Measurements from ENCODE around the gene RNPS1. TPM values are rescaled to one million over a fixed set of nuclear protein-coding genes. Genes with fewer than 3 reads are reported as not detected.

RNPS1 gene
- total and polyA plus RNA-seq, 7 experiments from 2014 or later = 136 to 293 (median 220) TPM

- Histone ChIP-seq H3K27ac (ENCODE audit: low read depth, low read length) (no peak overlapping the region), H3K4me1 (ENCODE audit: control insufficient read depth in 2 of 2, insufficient read depth in 2 of 2, low read length in 2 of 2) (no peaks in the 10 kb centered on the region), H3K27me3 (ENCODE audit: control insufficient read depth in 2 of 2, insufficient read depth in 2 of 2, low read length in 2 of 2) (no peaks in the 10 kb centered on the region), H3K9me3 (ENCODE audit: control insufficient read depth in 2 of 3, low read length in 3 of 3) (no peaks in the 10 kb centered on the region), H3K4me3 (ENCODE audit: low read length) (no peak overlapping the region), H3K36me3 (ENCODE audit: control insufficient read depth in 2 of 3, insufficient read depth in 3 of 3, low read length in 3 of 3) (no peaks in the 10 kb centered on the region)
- no peaks in the 10 kb centered on the region for H3K36me3 Mint-ChIP-seq
- peaks cover 0 to 1% (median 0%) of the 10 kb centered on the region in 7 donors for H3K4me1 Mint-ChIP-seq
- ChIA-PET CTCF (no interaction called here), POLR2A (no interaction called here)
- H3K9me3 Mint-ChIP-seq = no peaks in the 10 kb centered on the region
- H3K27me3 Mint-ChIP-seq = no peaks in the 10 kb centered on the region
- DNase-seq (no peak), ATAC-seq (peak; percentile 11)
- H3K27ac Mint-ChIP-seq = no peak overlapping the region
- intact Hi-C loops (cut with micrococcal nuclease) = no loop called here
- H3K4me3 Mint-ChIP-seq = no peak overlapping the region
Observed at GRCh38 chr16:2277466-2278271, 9.7 kb upstream of the RNPS1 start.

GRCh38 chr16:2276368-2277195 is 8.7 kb upstream of the RNPS1 start:
- H3K9me3 Mint-ChIP-seq = no peaks in the 10 kb centered on the region
- DNase-seq (no peak), ATAC-seq (no peak)
- intact Hi-C loops (cut with micrococcal nuclease) = no loop called here
- no peak overlapping the region for H3K4me3 Mint-ChIP-seq
- Histone ChIP-seq H3K36me3 (ENCODE audit: control insufficient read depth in 2 of 3, insufficient read depth in 3 of 3, low read length in 3 of 3) (no peaks in the 10 kb centered on the region), H3K27ac (ENCODE audit: low read depth, low read length) (no peak overlapping the region), H3K27me3 (ENCODE audit: control insufficient read depth in 2 of 2, insufficient read depth in 2 of 2, low read length in 2 of 2) (no peaks in the 10 kb centered on the region), H3K9me3 (ENCODE audit: control insufficient read depth in 2 of 3, low read length in 3 of 3) (no peaks in the 10 kb centered on the region), H3K4me3 (ENCODE audit: low read length) (no peak overlapping the region), H3K4me1 (ENCODE audit: control insufficient read depth in 2 of 2, insufficient read depth in 2 of 2, low read length in 2 of 2) (no peaks in the 10 kb centered on the region)
- H3K27ac Mint-ChIP-seq = no peak overlapping the region
- ChIA-PET POLR2A (no interaction called here), CTCF (no interaction called here)
- no peaks in the 10 kb centered on the region for H3K36me3 Mint-ChIP-seq
- no peaks in the 10 kb centered on the region for H3K27me3 Mint-ChIP-seq
- H3K4me1 Mint-ChIP-seq = peaks cover 0 to 1% (median 0%) of the 10 kb centered on the region in 7 donors

GRCh38 chr16:2275476-2276367 is 7.8 kb upstream of the RNPS1 start:
- no peaks in the 10 kb centered on the region for H3K27me3 ChIP-seq (ENCODE audit: control insufficient read depth in 2 of 2, insufficient read depth in 2 of 2, low read length in 2 of 2)
- H3K27ac Mint-ChIP-seq = no peak overlapping the region
- ATAC-seq = no peak
- no peak for DNase-seq
- no peaks in the 10 kb centered on the region for H3K36me3 ChIP-seq (ENCODE audit: control insufficient read depth in 2 of 3, insufficient read depth in 3 of 3, low read length in 3 of 3)
- ChIA-PET POLR2A (interaction anchor here (0.6 kb wide), 2 partner anchors 61 to 253 kb away, joined by 3 read pairs; no protein-coding TSS in a partner anchor), CTCF (no interaction called here)
- H3K9me3 Mint-ChIP-seq = no peaks in the 10 kb centered on the region
- no peak overlapping the region for H3K4me3 Mint-ChIP-seq
- no peaks in the 10 kb centered on the region for H3K4me1 ChIP-seq (ENCODE audit: control insufficient read depth in 2 of 2, insufficient read depth in 2 of 2, low read length in 2 of 2)
- H3K4me1 Mint-ChIP-seq = peaks cover 0 to 3% (median 0%) of the 10 kb centered on the region in 7 donors
- H3K27ac ChIP-seq (ENCODE audit: low read depth, low read length) = no peak overlapping the region
- no peaks in the 10 kb centered on the region for H3K27me3 Mint-ChIP-seq
- H3K36me3 Mint-ChIP-seq = no peaks in the 10 kb centered on the region
- H3K4me3 ChIP-seq (ENCODE audit: low read length) = no peak overlapping the region
- intact Hi-C loops (cut with micrococcal nuclease) = no loop called here
- H3K9me3 ChIP-seq (ENCODE audit: control insufficient read depth in 2 of 3, low read length in 3 of 3) = no peaks in the 10 kb centered on the region

- Histone ChIP-seq H3K4me1 (ENCODE audit: control insufficient read depth in 2 of 2, insufficient read depth in 2 of 2, low read length in 2 of 2) (peaks cover 7 to 9% of the 10 kb centered on the region in 2 donors), H3K9me3 (ENCODE audit: control insufficient read depth in 2 of 3, low read length in 3 of 3) (no peaks in the 10 kb centered on the region), H3K27me3 (ENCODE audit: control insufficient read depth in 2 of 2, insufficient read depth in 2 of 2, low read length in 2 of 2) (no peaks in the 10 kb centered on the region), H3K36me3 (ENCODE audit: control insufficient read depth in 2 of 3, insufficient read depth in 3 of 3, low read length in 3 of 3) (no peaks in the 10 kb centered on the region), H3K4me3 (ENCODE audit: low read length) (no peak overlapping the region), H3K27ac (ENCODE audit: low read depth, low read length) (no peak overlapping the region)
- intact Hi-C loops (cut with micrococcal nuclease) = no loop called here
- Mint-ChIP-seq H3K36me3 (no peaks in the 10 kb centered on the region), H3K4me1 (peaks cover 6 to 10% (median 8%) of the 10 kb centered on the region in 7 donors), H3K9me3 (no peaks in the 10 kb centered on the region), H3K27ac (no peak overlapping the region), H3K4me3 (no peak overlapping the region), H3K27me3 (no peaks in the 10 kb centered on the region)
- ChIA-PET POLR2A (no interaction called here), CTCF (no interaction called here)
- ATAC-seq = no peak
- DNase-seq = no peak
Observed at GRCh38 chr16:2273931-2274330, 6.0 kb upstream of the RNPS1 start.

- Mint-ChIP-seq H3K36me3 (no peaks in the 10 kb centered on the region), H3K4me1 (peaks cover 6 to 10% (median 8%) of the 10 kb centered on the region in 7 donors), H3K27ac (no peak overlapping the region), H3K27me3 (no peaks in the 10 kb centered on the region), H3K4me3 (peak overlapping the region in 1 of 10 donors; percentile 34), H3K9me3 (no peaks in the 10 kb centered on the region)
- DNase-seq (no peak), ATAC-seq (no peak)
- Histone ChIP-seq H3K36me3 (ENCODE audit: control insufficient read depth in 2 of 3, insufficient read depth in 3 of 3, low read length in 3 of 3) (no peaks in the 10 kb centered on the region), H3K27ac (ENCODE audit: low read depth, low read length) (no peak overlapping the region), H3K9me3 (ENCODE audit: control insufficient read depth in 2 of 3, low read length in 3 of 3) (no peaks in the 10 kb centered on the region), H3K27me3 (ENCODE audit: control insufficient read depth in 2 of 2, insufficient read depth in 2 of 2, low read length in 2 of 2) (no peaks in the 10 kb centered on the region), H3K4me1 (ENCODE audit: control insufficient read depth in 2 of 2, insufficient read depth in 2 of 2, low read length in 2 of 2) (peaks cover 7 to 9% of the 10 kb centered on the region in 2 donors), H3K4me3 (ENCODE audit: low read length) (no peak overlapping the region)
- intact Hi-C loops (cut with micrococcal nuclease) = no loop called here
- POLR2A ChIA-PET = no interaction called here
- CTCF ChIA-PET = no interaction called here
Observed at GRCh38 chr16:2273484-2273883, 5.6 kb upstream of the RNPS1 start.

- ChIA-PET CTCF (no interaction called here), POLR2A (no interaction called here)
- Histone ChIP-seq H3K4me3 (ENCODE audit: low read length) (no peak overlapping the region), H3K27ac (ENCODE audit: low read depth, low read length) (no peak overlapping the region), H3K9me3 (ENCODE audit: control insufficient read depth in 2 of 3, low read length in 3 of 3) (no peaks in the 10 kb centered on the region), H3K27me3 (ENCODE audit: control insufficient read depth in 2 of 2, insufficient read depth in 2 of 2, low read length in 2 of 2) (no peaks in the 10 kb centered on the region), H3K4me1 (ENCODE audit: control insufficient read depth in 2 of 2, insufficient read depth in 2 of 2, low read length in 2 of 2) (peaks cover 8 to 9% of the 10 kb centered on the region in 2 donors), H3K36me3 (ENCODE audit: control insufficient read depth in 2 of 3, insufficient read depth in 3 of 3, low read length in 3 of 3) (peaks cover 0 to 3% (median 0%) of the 10 kb centered on the region in 3 experiments)
- Mint-ChIP-seq H3K36me3 (peaks cover 0 to 4% (median 0%) of the 10 kb centered on the region in 5 donors), H3K4me1 (peaks cover 6 to 16% (median 11%) of the 10 kb centered on the region in 7 donors), H3K27ac (no peak overlapping the region), H3K4me3 (no peak overlapping the region), H3K27me3 (peaks cover 0 to 2% (median 0%) of the 10 kb centered on the region in 5 donors), H3K9me3 (peaks cover 0 to 3% (median 0%) of the 10 kb centered on the region in 11 donors)
- no peak for DNase-seq
- intact Hi-C loops (cut with micrococcal nuclease) = no loop called here
- no peak for ATAC-seq
Observed at GRCh38 chr16:2271848-2272461, 4.0 kb upstream of the RNPS1 start.

Data from naive thymus-derived CD4-positive, alpha-beta T cell (primary cell).